ENCODE results near the gene CBLC.

CBLC gene

DNA sequence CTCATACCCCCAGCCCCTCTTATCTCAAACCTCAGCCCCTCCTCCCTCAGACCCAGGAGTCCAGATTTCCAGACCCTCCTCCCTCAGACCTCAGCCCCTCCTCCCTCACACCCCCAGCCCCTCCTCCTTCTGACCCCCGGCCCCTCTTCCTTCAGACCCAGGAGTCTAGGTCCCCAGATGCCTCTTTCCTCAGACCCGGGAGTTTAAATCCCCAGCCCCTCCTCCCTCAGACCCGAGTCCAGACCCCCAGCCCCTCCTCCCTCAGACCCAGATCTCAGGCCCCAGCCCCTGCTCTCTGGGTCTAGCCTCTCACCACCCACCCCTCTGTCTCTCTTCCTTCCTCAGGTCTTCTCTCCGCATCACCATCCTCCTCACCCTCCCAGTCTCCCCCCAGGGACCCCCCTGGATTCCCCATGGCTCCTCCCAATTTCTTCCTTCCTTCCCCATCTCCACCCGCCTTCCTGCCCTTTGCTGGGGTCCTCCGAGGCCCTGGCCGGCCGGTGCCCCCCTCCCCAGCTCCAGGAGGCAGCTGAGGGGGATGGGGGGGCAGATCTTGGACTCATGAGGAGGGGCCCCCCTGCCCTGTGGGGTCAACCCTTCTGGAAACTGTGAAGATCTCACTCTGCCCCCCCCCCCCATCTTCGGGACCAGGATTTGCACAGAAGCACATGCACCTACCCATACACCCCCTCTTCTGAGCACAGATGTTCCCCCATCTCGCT lies 18.4 kb upstream of the CBLC start:
- TF ChIP-seq SIN3A (IDR thresholded peaks at IDR 0.05; ENCODE audit: borderline replicate concordance, insufficient read depth, low read length), result no peak

DNA sequence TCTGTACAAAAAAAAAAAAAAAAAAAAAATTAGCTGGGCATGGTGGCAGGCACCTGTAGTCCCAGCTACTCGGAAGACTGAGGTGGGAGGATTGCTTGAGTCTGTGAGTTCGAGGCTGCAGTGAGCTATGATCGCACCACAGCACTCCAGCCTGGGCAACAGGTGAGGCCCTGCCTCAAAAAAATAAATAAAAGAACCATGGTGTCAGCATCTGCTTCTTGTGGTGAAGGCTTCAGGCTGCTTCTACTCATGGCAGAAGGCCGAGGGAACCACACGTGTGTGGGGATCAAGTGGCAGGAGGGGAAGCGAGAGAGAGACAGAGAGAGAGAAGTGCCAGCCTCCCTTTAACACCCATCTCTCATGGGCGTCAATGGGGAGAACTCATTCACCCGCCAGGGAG lies 15.7 kb upstream of the CBLC start:
- TF ChIP-seq SIN3A (IDR thresholded peaks at IDR 0.05; ENCODE audit: borderline replicate concordance, insufficient read depth, low read length), result no peak
- TF ChIP-seq POLR2AphosphoS5 (IDR thresholded peaks at IDR 0.05; ENCODE audit: low read depth, low read length), result no peak
- no peak for TF ChIP-seq TAF1 (IDR thresholded peaks at IDR 0.05; ENCODE audit: borderline replicate concordance, insufficient read depth, low read length)
- TF ChIP-seq, protein P1, sequence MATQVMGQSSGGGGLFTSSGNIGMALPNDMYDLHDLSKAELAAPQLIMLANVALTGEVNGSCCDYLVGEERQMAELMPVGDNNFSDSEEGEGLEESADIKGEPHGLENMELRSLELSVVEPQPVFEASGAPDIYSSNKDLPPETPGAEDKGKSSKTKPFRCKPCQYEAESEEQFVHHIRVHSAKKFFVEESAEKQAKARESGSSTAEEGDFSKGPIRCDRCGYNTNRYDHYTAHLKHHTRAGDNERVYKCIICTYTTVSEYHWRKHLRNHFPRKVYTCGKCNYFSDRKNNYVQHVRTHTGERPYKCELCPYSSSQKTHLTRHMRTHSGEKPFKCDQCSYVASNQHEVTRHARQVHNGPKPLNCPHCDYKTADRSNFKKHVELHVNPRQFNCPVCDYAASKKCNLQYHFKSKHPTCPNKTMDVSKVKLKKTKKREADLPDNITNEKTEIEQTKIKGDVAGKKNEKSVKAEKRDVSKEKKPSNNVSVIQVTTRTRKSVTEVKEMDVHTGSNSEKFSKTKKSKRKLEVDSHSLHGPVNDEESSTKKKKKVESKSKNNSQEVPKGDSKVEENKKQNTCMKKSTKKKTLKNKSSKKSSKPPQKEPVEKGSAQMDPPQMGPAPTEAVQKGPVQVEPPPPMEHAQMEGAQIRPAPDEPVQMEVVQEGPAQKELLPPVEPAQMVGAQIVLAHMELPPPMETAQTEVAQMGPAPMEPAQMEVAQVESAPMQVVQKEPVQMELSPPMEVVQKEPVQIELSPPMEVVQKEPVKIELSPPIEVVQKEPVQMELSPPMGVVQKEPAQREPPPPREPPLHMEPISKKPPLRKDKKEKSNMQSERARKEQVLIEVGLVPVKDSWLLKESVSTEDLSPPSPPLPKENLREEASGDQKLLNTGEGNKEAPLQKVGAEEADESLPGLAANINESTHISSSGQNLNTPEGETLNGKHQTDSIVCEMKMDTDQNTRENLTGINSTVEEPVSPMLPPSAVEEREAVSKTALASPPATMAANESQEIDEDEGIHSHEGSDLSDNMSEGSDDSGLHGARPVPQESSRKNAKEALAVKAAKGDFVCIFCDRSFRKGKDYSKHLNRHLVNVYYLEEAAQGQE (IDR thresholded peaks at IDR 0.05; ENCODE audit: insufficient read depth in 1 of 2, low read depth in 2 of 2, low read length in 2 of 2), result no peak
- no peak for TF ChIP-seq FOXP2 (optimal IDR thresholded peaks at IDR 0.05; ENCODE audit: borderline replicate concordance, extremely low read depth, extremely low read length, insufficient read depth)

DNA sequence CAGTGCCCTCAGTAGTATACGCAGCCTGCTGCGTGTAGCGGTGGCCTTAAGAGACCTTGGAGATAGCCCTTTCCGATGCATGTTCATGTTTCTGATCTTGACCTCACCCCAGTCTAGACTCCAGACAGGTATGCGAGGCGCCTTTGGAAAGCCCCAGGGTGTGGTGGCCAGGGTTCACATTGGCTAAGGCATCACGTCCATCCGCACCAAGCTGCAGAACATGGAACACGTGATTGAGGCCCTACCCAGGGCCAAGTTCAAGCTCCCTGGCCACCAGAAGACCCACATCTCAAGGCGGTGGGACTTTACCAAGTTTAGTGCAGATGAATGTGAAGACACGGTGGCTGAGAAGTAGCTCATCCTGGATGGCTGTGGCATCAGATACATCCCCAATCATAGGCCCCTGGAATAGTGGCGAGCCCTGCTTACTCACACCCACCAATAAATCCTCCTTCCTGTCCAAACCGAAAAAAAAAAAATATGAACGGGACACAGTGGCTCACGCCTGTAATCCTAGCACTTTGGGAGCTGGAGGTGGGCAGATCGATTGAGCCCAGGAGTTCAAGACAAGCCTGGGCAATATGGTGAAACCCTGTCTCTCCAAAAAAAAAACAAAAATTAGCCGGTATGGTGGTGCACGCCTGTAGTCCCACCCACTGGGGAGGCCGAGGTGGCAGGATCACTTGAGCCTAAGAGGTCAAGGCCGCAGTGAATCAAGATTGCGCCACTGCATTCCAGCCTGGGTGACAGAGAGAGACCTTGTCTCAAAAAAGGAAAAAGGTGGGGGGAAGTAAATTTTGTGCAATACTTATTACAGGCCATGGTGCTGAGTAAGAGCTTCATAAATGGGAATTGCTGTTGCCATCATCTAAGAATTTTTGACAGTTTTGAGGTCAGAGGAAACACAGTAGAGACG lies 12.4 kb upstream of the CBLC start:
- TF ChIP-seq, protein P1 (IDR thresholded peaks at IDR 0.05; ENCODE audit: insufficient read depth in 1 of 2, low read depth in 2 of 2, low read length in 2 of 2), result no peak
- TF ChIP-seq POLR2AphosphoS5 (IDR thresholded peaks at IDR 0.05; ENCODE audit: low read depth, low read length) (no peak), FOXP2 (optimal IDR thresholded peaks at IDR 0.05; ENCODE audit: borderline replicate concordance, extremely low read depth, extremely low read length, insufficient read depth) (no peak), SIN3A (IDR thresholded peaks at IDR 0.05; ENCODE audit: borderline replicate concordance, insufficient read depth, low read length) (no peak), TAF1 (IDR thresholded peaks at IDR 0.05; ENCODE audit: borderline replicate concordance, insufficient read depth, low read length) (no peak)

DNA sequence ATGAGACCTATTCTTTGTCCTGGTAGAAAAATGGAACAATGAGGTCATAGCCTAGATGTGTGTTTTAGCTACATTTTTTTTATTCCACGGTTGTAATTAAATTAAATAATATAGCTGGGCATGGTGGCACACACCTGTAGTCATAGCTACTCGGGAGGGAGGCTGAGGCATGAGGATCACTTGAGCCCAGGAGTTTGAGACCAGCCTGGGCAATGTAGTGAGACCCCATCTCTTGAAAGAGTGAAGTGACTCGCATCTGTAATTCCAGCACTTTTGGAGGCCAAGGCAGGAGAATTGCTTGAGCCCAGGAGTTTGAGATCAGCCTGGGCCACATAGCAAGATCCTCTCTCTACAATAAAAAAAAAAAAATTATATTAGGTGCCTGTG lies 11.7 kb upstream of the CBLC start:
- TF ChIP-seq, protein P1 (IDR thresholded peaks at IDR 0.05; ENCODE audit: insufficient read depth in 1 of 2, low read depth in 2 of 2, low read length in 2 of 2), result no peak

DNA sequence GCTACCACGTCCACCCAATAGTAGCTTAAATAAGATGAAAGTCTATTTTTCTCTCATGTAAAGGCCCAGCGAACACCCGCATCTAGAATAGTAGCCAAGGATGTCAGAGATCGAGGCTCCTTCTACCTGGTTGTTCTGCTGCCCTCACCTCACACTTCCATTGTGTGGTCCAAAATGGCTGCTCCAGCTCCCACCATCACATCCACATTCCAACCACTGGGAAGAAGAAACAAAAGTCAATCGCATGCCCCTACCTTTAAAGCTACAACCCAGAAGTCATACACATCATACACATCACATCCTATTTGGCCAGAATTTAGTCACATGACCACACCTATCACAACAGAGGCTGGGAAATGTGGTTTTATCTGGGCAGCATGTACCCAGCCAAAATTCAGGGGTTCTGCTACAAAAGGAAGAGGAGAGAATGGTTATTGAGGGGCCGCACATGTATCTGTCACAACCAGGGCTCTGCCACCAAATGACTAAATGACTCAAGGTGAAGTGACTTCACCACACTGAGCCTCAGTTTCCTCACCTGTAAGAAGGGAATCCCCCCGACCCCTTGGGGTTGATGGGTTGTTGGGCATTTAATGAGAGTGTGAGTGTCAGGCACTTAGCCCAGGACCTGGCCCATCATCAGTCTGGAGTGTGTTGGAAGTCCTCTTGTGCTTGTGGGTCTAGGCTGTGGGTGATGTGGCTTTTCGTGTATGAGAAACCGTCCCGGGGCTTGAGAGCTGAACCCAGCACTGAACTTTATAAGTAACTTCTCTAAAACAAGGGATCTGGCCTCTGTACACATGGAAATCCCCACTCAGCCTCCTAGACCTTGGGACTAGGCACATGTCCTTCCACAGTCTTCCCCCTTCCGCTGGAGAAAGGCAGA lies 10.2 kb upstream of the CBLC start:
- TF ChIP-seq POLR2AphosphoS5 (IDR thresholded peaks at IDR 0.05; ENCODE audit: low read depth, low read length) (no peak), FOXP2 (optimal IDR thresholded peaks at IDR 0.05; ENCODE audit: borderline replicate concordance, extremely low read depth, extremely low read length, insufficient read depth) (no peak), SIN3A (IDR thresholded peaks at IDR 0.05; ENCODE audit: borderline replicate concordance, insufficient read depth, low read length) (no peak), TAF1 (IDR thresholded peaks at IDR 0.05; ENCODE audit: borderline replicate concordance, insufficient read depth, low read length) (no peak)
- TF ChIP-seq, protein P1 (IDR thresholded peaks at IDR 0.05; ENCODE audit: insufficient read depth in 1 of 2, low read depth in 2 of 2, low read length in 2 of 2), result no peak
